ENCODE results near the gene ECSIT.
A peak's percentile ranks its signal among the peaks of the same experiment; 100 is the strongest.

ECSIT gene

GRCh38 chr19:11550265-11550664, 21.3 kb upstream of the ECSIT start:
- no peak for DNase-seq
- no peak for ATAC-seq

- ATAC-seq (no peak), DNase-seq (no peak)
These were observed 20.5 kb upstream of the ECSIT start for GRCh38 chr19:11549386-11549953.

DNA sequence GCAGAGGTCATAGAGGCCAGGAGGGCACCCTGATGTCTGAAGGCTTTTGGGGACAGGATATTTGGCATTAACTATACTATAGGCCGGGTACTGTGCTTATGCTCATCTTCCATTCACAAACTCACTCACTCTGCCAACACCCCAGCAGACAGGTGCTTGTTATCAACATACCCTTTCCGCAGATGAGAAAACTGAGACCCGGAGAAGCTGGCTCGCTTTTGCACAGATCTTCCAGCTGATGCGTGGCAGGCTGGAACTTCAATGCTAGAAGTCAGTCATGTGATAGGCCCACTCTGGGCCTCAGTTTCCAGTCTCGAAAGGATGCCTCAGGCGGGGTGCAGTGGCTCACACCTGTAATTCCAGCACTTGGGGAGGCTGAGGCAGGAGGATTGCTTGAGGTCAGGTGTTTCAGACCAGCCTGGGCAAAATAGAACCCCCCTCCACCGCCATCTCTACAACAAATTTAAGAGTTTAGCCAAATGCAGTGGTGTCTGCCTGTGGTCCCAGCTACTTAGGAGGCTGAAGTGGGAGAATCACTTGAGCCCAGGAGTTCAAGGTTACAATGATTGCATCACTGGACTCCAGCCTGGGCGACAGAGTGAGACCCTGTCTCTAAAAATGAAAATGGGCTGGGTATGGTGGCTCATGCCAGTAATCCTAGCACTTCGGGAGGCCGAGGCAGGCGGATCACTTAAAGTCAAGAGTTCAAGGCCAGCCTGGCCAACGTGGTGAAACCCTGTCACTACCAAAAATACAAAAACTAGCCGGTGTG, 19.2 kb upstream of the ECSIT start:
- ATAC-seq (no peak), DNase-seq (no peak)

DNA sequence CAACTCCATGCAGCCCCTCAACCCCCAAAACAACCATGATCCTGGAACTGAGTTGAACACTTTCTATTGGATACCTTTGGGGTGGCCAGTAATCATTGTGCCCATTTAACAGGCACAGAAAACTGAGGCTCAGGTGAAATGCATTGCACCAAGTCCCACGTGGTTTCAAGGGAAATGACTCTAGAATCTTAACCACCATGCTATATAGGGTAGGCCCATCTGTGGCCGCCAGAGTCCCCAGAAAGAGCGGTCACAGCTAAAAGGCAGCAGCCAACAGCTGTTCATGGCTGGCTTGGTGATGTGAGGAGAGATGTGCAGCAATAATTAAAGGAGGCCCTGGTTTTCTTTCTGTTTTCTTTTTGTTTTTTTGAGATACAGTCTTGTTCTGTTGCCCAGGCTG, 12.3 kb upstream of the ECSIT start:
- ATAC-seq (no peak), DNase-seq (no peak)

DNA sequence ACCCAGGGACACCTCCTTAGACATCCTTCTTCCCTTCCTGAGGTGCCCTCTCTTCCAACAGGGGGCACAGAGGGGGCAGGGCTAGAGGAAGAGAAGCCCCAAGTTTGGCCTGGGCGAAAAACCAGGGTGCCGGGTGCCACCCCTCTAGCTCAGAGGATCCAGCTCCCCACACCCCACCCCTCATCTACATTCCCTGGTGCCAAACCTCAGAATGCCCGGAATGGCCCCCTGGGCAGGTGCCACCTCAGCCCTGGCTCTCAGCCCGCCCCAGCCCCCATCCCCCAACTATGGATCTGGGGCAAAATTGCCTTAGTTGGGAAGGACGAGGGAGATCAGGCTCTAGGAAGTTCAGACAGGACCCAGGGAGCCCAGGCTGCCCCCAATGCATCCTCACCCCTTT, 11.7 kb upstream of the ECSIT start:
- DNase-seq (no peak), ATAC-seq (no peak)

- ATAC-seq, result no peak
- DNase-seq, result no peak
These were observed 10.8 kb upstream of the ECSIT start for GRCh38 chr19:11539495-11540365.

- ATAC-seq (no peak), DNase-seq (no peak)
These were observed 9.5 kb upstream of the ECSIT start, which contains the start of gene CNN1 for GRCh38 chr19:11538232-11539036. CNN1 (plus strand) TSS chr19:11538851; CDS start chr19:11538928, 77 bp downstream.

DNA sequence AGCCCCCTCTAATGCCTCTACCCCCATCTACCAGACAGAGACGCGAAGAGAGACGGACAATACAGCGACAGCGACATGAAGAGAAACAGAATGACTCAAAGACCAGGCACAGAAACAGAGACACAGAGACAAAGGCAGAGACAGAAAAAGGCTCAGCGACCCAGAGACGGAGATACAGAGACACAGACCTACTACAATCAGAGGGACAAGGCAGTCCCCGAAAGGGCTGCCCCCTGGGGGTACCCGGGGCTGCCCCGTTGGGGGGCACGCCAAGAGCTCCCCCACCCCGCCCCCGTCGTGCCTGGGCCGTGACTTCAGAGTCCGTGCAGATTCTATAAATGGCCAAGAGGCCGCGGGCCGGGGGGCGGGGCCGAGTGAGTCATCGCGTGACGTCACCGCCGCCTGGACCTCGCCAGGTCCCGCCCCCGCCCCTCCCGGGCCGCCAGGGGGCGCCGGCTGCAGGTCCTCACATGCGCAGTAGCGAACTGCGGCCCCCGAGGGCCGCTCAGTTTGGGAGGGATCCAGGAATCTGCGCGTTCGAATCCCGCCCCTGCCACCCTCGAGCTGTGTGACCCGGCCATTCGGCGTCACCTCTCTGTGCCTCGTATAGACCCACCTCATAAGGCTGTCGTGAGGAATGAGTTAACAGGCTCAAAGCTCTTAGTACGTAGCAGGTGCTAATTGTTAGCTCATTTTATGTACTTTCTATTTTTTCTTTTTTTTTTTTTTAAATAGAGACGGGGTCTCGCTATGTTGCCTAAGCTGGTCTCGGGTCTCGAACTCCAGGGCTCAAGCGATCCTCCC, 7.1 kb upstream of the ECSIT start:
- DNase-seq (peak; percentile 96), ATAC-seq (peak; percentile 74)

- no peak for DNase-seq
These were observed 6.0 kb upstream of the ECSIT start for GRCh38 chr19:11534948-11535347.

GRCh38 chr19:11534538-11534937, 5.6 kb upstream of the ECSIT start:
- DNase-seq (no peak), ATAC-seq (no peak)

More at GRCh38 chr19:11534948-11535347, 6.0 kb upstream of the ECSIT start:
- no peak for ATAC-seq

- ATAC-seq (no peak), DNase-seq (peak; percentile 65)
These were observed 1.5 kb upstream of the ECSIT start for GRCh38 chr19:11530432-11530831.

GRCh38 chr19:11519138-11519537, 9.8 kb downstream of the ECSIT start:
- DNase-seq (no peak), ATAC-seq (no peak)

DNA sequence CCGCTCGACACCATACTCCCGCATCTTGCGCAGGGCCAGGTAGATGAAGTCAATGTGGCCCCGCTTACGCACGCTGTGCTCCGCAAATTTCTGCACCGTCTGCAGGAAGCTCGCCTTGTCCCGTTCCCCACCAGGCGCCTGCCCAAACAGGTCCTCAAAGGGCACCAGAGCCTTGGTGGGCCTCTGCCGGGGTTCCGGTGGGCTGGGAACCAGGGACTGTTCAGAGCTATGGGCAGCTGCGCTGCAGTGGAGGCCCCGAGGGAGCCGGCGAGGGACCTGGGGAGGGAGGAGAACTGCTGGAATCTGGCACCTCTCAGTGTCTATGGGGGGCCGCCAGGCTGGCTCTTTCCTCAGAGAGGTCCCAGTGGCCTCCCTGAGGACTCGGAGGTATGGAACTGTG, 15.0 kb downstream of the ECSIT start:
- ATAC-seq (no peak), DNase-seq (no peak)

DNA sequence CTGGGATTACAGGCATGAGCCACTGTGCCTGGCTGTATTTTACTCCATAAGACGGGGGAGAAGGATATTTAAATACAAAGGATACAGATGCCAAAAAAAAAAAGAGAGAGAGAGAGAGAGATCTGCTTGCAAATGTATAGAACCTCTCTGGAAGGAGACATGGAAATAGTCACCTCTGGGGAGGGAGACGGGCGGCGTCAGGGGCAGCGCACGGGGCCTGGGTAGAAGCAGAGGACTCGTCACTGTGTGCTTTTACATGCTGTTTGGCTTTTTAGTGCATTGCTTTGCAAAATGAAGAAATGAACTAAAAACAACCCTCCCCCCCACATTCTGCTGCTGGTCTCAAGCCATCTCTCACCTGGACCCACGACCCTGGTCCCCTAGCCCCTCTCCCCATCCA, 18.5 kb downstream of the ECSIT start:
- no peak for ATAC-seq

GRCh38 chr19:11507370-11508078, 21.4 kb downstream of the ECSIT start:
- ATAC-seq (no peak), DNase-seq (no peak)

More for the DNA sequence above, 18.5 kb downstream of the ECSIT start:
- DNase-seq, result no peak

GRCh38 chr19:11506967-11507366, 22.0 kb downstream of the ECSIT start:
- no peak for DNase-seq
- no peak for ATAC-seq

DNA sequence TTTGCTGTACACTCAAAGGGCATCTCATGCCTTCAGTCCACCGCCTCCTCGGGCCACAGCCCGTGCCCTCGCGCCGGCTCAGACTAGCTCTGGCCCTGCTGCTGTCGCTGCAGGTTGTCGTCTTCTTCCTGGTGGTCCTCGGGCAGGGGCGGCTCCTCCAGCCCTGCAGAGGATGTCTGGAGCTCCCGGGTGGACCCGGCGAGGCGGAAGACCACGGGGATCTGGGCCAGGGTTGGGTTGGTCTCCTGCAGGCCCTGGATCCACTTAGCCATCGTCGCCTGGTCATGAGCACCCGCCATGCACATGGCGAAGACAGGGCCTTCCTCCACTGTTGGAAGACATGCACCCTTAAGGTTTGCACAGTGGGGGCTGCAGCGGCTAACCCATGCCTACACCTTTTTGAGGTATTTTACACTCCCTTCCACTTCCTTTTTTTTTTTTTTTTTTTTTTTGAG, 22.8 kb downstream of the ECSIT start:
- DNase-seq (no peak), ATAC-seq (peak; percentile 21)

DNA sequence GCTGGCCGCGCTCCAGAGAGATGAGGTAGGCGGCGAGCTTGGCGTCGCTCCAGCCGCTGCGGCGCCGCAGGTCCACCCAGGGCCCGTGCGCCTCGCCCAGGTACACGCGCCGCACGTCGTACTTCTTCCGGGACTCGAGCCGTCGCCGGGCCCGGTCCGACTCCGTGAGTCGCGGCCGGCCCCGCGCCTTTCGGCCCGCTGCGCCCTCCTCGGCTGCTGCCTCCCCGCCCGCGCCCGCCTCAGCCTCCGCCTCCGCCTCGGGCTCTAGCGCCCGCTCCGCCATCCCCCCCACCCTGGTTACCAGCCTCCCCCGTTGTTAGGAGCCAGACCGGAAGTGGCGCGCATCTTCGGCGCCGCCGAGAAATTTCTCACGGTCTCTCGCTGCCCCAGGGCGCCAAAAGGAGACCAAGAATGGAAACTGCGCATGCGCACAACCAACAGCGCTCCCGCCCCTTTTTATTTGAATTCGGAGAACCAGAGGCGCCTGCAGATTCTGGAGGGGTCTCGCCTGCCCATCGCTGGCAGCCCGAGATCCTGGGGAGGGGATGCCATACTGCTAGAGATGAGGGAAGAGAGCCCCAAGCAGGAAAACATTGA, 23.3 kb downstream of the ECSIT start, which contains the start of gene ZNF653:
ZNF653 (minus strand) TSS at position 336 of the 597 bp plus-strand sequence; CDS start at position 283, 53 bp downstream.
- DNase-seq, result peak; percentile 95
- ATAC-seq, result peak; percentile 73

DNA sequence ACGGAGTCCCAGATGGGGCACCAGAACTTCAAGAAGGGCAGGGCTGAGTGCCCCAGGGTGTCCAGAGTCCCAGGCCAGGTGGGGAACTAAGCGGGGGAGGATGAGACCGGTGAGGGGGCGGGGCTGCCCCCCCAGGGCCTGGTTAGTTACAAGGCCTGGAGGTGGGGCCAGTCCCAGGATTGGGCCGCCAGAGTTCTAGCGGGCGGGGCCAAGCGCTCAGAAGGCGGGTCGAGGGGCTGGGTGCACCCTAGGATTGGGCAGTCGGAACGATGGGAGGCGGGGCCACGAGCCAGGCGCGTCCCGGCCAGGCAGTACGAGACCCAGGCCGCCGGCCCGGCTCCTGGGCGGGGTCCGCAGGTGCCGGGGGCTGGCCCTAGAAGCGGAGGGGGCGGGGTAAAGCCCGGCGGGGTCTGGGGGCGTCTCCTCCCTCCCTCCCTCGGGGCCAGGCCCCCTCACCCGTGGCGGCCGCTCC, 23.9 kb downstream of the ECSIT start:
- ATAC-seq (peak; percentile 95), DNase-seq (peak; percentile 99)
